Testis (tissue), 3 donors: ENCODE data around the gene CCDC181. TPM values are rescaled to one million over a fixed set of nuclear protein-coding genes. Genes with fewer than 3 reads are reported as not detected.
A peak's percentile ranks its signal among the peaks of the same experiment; 100 is the strongest.

Source experiments
- DNase-seq: peaks from one replicate; pipeline ENCODE4 v3.0.0-alpha.2; 2019
- H3K27ac ChIP-seq, 2 donors: fragments of 200-600 bp; sonication (generic); one replicate each; pipeline ENCODE4 v1.5.1; 2019
- H3K27me3 ChIP-seq: fragments of 200-600 bp; sonication (generic); one replicate; pipeline ENCODE4 v1.5.1; 2019
- H3K36me3 ChIP-seq: fragments of 200-600 bp; sonication (generic); one replicate; pipeline ENCODE4 v1.5.1; 2017; ENCODE audit warnings: low read depth; ENCODE audit errors: missing control alignments
- H3K4me1 ChIP-seq: fragments of 200-600 bp; sonication (generic); one replicate; pipeline ENCODE4 v1.5.1; 2019
- H3K4me3 ChIP-seq, 2 donors: fragments of 200-600 bp; sonication (generic); one replicate each; pipeline ENCODE4 v1.5.1; 2017 to 2019
- H3K9me3 ChIP-seq: fragments of 200-600 bp; sonication (generic); one replicate; pipeline ENCODE4 v1.5.1; 2017
- CTCF ChIP-seq, 3 experiments: fragments of 450-650 bp in 2 of 3; fragments of 200-600 bp in 1 of 3; sonication (generic) in 1 of 3; IDR thresholded peaks; one replicate each; pipeline ENCODE4 v1.5.1; 2016 to 2019; ENCODE audit warnings: antibody characterized with exemption in 3 of 3, mild to moderate bottlenecking in 2 of 3, moderate library complexity in 1 of 3
- POLR2A ChIP-seq: fragments of 450-650 bp; IDR thresholded peaks from one replicate; pipeline ENCODE4 v1.6.1; 2017; ENCODE audit warnings: antibody characterized with exemption, mild to moderate bottlenecking, moderate library complexity
- WGBS, 2 donors: methylation state at CpG; one replicate each; pipeline ENCODE4 v1.1.5; 2018; 5-methylcytosine and 5-hydroxymethylcytosine counted together
- intact Hi-C: fragments of 100-400 bp; cut with DNase I; formaldehyde crosslinking; loops from one replicate; pipeline ENCODE4 v1.15.1; 2023; ENCODE audit warnings: low total_unique reads
- polyA plus RNA-seq: library from polyadenylated mRNA; stranded (reverse); fragments of 350-450 nt; fragmentation: Illumina TruSeq; extraction: RNeasy Lipid Tissue Mini Kit (QIAGEN cat#74804); gene quantifications from one replicate; pipeline ENCODE4 v1.2.3, GENCODE V29; 2014; ENCODE audit warnings: low read depth, low replicate concordance; ENCODE audit not compliant: insufficient read depth
- total RNA-seq, 2 donors: library from RNA; depleted of rRNA; stranded (reverse); fragments of >200 nt; gene quantifications; one replicate each; pipeline ENCODE4 v1.2.3, GENCODE V29; 2016

CCDC181 gene
- total and polyA plus RNA-seq, 3 donors from 2014 or later: 14.2 to 27.1 (median 17.5) TPM

- no peak overlapping the region for H3K27ac ChIP-seq
- no peak overlapping the region for H3K4me3 ChIP-seq
- no peaks in the 10 kb centered on the region for H3K27me3 ChIP-seq
- no peaks in the 10 kb centered on the region for H3K9me3 ChIP-seq
- no peak for TF ChIP-seq CTCF (IDR thresholded peaks at IDR 0.05)
- no peak for TF ChIP-seq POLR2A
- H3K36me3 ChIP-seq: no peaks in the 10 kb centered on the region
- intact Hi-C loops: no loop called here
- no peak for DNase-seq
- no peaks in the 10 kb centered on the region for H3K4me1 ChIP-seq
Observed at GRCh38 chr1:169381162-169381561, 46.1 kb downstream of the CCDC181 start.

- TF ChIP-seq POLR2A (no peak), CTCF (IDR thresholded peaks at IDR 0.05) (no peak)
- H3K4me1 ChIP-seq: peaks cover 15% of the 10 kb centered on the region
- 80 to 85% methylated on average over 1 of the region's 1 CpG for WGBS, 2 donors
- no peaks in the 10 kb centered on the region for H3K36me3 ChIP-seq
- DNase-seq: no peak
- no peak overlapping the region for H3K4me3 ChIP-seq
- no peak overlapping the region for H3K27ac ChIP-seq
- H3K27me3 ChIP-seq: no peaks in the 10 kb centered on the region
- intact Hi-C loops: no loop called here
- H3K9me3 ChIP-seq: no peaks in the 10 kb centered on the region
Observed at GRCh38 chr1:169371404-169371803, 55.9 kb downstream of the CCDC181 start.

GRCh38 chr1:169368406-169368769 is 58.9 kb downstream of the CCDC181 start:
- peak overlapping the region; percentile 64 to 88 for H3K4me3 ChIP-seq
- H3K27me3 ChIP-seq: no peaks in the 10 kb centered on the region
- DNase-seq: no peak
- peak overlapping the region; percentile 76 to 84 for H3K27ac ChIP-seq
- WGBS, 2 donors: 0 to 1% methylated on average over 16 of the region's 16 CpGs
- H3K4me1 ChIP-seq: peaks cover 15% of the 10 kb centered on the region
- H3K36me3 ChIP-seq: no peaks in the 10 kb centered on the region
- intact Hi-C loops: no loop called here
- TF ChIP-seq CTCF (IDR thresholded peaks at IDR 0.05) (no peak), POLR2A (no peak)
- no peaks in the 10 kb centered on the region for H3K9me3 ChIP-seq

GRCh38 chr1:169367686-169368405 is 59.4 kb downstream of the CCDC181 start, which contains the start of the genes BLZF1 and NME7:
Gene BLZF1 (plus strand): TSS chr1:169368195. CDS start chr1:169369523, 1,328 bp downstream.
Gene NME7 (minus strand): TSS chr1:169367797. CDS start chr1:169367710, 87 bp downstream.
- intact Hi-C loops: no loop called here

More at GRCh38 chr1:169367686-169368405, 59.4 kb downstream of the CCDC181 start, which contains the start of the genes BLZF1 and NME7:
- Histone ChIP-seq H3K27me3 (no peaks in the 10 kb centered on the region), H3K4me1 (peaks cover 15% of the 10 kb centered on the region), H3K9me3 (no peaks in the 10 kb centered on the region), H3K36me3 (no peaks in the 10 kb centered on the region), H3K27ac (peak within 1 kb of the TSS; percentile 76 to 84), H3K4me3 (peak within 1 kb of the TSS; percentile 64 to 88)
- DNase-seq: peak; percentile 98
- 0 to 1% methylated on average over 37 of the region's 37 CpGs for WGBS, 2 donors
- TF ChIP-seq CTCF (IDR thresholded peaks at IDR 0.05) (no peak), POLR2A (no peak)
